ENCODE measurements around the gene GEMIN5.
A peak's percentile ranks its signal among the peaks of the same experiment; 100 is the strongest.
"Not testable (repeated sequence)": the region's sequence is repeated elsewhere in the genome, so short reads cannot be mapped to it uniquely, and the experiment has no call there.

The GEMIN5 gene

DNA sequence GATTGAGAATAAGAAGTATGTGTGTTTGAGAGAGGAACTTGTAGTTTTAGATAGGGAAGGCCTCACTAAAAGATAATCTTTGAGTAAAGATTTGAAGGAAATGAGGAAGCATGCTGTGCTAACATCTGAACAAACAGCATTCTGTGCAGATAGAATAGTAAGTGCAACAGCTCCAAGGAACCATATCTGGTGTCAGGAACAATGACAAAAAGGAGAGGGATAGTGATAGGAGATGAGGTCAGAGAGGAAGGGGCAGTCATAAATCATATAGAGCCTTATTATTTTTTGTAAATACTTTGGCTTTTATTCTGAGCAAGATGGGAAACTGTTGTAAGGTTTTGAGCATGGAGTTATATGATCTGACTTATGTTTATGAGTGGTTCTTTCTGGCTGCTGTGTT, 6.7 kb upstream of the GEMIN5 start:
- DNase-seq (ENCODE audit: low spot score) = no peak

DNA sequence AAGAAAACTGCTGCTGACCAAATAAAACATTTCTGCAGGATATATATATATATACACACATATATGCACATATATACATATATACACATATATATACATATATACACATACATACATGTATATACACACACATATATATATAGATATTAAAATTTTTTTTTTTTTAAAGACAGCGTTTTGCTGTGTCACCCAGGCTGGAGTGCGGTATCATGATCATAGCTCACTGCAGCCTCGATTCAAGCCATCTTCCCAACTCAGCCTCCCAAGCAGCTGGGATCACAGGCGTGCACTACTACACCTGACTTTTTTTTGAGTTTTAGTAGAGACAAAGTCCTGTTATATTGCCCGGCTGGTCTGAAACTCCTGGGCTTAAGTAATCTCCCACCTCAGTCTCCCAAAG, 5.5 kb upstream of the GEMIN5 start:
- DNase-seq (ENCODE audit: low spot score) = no peak

DNA sequence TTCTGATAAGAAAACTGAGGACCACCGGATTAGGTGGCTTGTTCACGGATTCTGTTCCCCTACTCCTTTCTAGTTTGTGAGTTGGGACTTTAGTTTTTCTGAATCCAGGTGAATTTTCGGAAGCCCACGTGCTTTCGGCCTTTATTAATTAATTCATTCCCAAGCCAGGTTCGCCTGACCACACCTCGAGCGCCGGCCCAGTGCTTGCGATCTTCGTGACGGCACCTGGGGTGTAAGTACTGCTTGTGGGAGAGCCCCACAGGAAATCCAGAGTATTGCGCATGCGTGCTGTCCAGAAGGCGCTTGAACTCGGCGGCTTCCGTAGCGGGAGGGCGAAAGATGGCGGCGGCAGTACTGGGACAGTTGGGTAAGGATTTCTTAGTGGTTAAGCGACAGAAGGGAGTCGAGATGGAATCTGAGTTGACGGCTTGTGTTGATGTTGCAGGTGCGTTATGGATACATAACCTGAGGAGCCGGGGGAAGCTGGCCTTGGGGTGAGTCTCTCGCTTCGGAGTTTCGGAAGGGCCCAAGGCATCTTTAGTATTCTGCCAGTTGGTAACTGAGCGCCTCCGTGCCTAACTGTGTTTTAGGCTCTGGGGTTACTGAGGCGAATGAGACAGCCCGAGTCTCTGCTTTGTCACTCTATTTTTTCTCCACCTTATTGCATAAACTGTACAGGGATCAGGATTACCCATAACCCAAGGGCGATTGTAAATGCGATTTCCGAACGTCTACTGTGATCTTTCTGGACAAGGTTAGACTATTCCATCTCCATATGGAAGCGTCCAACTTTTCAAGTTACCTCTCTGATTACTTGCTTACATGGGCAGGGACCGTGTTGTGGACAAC, 3.0 kb upstream of the GEMIN5 start, which contains the start of gene MRPL22:
Gene MRPL22, plus strand, starts transcription at position 302 of the 849 bp plus-strand sequence. Its CDS starts 38 bp downstream, at position 340.
- peak; percentile 96 for DNase-seq (ENCODE audit: low spot score)

DNA sequence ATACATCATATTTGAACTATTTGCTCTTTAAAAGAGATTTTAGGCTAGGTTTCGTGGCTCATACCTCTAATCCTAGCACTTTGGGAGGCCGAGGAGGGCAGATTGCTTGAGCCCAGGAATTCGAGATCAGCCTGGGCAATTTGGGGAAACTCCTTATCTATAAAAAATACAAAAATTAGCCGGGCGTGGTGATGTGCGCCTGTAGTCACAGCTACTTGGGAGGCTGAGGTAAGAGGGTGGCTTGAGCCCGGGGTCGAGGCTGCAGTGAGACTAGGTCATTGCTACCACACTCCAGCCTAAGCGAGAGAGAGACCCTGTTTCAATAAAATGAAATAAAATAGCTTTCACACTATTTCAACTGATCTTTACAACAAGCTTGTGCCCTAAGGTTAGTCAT, 2.4 kb upstream of the GEMIN5 start:
- no peak for DNase-seq (ENCODE audit: low spot score)

DNA sequence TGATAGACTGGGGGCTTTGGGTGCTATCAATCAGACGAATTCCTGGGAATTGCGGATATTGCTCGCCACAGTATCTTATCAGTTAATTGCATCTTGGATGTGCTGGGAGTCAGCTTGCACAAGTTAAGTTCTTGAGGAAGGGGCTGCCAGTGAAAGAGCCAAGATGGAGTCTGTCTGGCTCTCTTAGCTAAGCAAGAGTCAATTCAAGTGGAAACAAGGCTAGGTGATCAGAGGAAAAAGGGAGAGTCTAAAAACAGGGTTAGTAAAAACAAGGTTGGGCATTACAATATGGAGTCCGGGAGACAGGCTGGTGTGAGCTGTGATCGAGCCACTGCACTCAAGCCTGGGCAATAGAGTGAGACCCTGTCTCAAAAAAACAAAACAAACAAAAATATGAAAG, 1.4 kb upstream of the GEMIN5 start:
- not testable (repeated sequence) for DNase-seq (ENCODE audit: low spot score)

DNA sequence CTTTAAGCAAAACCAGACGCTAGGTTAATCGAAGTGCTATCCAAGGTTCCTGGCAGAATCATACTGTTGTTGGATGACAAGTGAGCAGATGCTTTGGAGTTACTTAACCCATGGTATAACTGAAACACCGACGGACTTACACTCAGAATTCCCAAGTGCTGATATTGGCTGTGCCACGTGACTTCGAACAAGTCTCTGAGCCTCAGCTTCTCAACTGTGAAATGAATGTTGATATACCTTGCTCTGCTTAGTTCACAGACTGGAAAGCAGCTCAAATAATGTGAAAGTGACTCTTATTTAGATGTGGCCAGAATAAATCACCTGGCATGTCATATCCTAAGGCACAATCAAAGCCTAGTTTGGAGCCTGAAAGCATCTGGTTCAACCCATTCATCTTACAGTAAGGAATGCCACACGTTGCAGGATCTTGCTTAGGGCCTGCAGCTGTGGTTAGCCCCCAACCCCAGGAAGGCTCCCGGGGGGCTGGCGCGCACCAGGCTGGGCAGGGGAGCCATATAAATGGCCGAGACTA, 759 bp downstream of the GEMIN5 start:
- DNase-seq (ENCODE audit: low spot score) = peak; percentile 32

DNA sequence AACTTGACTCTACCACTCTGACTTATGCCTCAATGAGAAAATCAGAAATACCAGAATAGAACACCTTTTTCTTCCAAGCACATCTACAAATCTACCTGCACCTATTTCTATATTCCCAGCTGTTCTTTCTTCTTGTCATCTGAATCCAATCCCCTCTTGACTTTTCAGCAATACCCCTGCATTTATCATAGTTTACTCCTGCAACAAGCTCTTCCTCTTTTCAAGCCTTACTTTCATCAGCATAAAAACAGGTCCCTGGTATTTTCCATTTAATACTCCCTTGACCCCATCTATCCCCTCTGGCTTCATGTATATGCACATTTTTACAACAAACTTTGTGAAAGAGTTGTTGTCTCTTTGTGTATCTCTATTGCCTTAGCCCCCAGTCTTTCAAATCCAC, 3.1 kb downstream of the GEMIN5 start:
- no peak for DNase-seq (ENCODE audit: low spot score)

DNA sequence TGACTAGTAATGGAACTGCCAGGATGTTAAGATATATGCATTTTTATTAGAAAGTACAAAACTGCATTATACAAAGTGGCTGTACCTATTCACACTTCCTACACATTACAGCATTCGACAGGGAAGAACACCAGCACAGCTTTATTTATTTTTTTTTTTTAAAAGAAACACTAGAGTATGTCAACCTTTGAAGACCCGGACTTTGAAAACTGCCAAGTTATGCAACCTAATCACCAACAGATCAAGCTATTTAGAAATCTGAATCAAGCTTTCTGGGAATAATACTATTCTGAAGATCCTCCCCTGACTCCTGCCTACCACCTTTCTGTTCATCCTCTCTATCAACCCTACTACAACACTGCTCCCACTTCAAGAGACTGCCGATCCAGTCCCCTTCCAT, 4.5 kb downstream of the GEMIN5 start:
- no peak for DNase-seq (ENCODE audit: low spot score)

DNA sequence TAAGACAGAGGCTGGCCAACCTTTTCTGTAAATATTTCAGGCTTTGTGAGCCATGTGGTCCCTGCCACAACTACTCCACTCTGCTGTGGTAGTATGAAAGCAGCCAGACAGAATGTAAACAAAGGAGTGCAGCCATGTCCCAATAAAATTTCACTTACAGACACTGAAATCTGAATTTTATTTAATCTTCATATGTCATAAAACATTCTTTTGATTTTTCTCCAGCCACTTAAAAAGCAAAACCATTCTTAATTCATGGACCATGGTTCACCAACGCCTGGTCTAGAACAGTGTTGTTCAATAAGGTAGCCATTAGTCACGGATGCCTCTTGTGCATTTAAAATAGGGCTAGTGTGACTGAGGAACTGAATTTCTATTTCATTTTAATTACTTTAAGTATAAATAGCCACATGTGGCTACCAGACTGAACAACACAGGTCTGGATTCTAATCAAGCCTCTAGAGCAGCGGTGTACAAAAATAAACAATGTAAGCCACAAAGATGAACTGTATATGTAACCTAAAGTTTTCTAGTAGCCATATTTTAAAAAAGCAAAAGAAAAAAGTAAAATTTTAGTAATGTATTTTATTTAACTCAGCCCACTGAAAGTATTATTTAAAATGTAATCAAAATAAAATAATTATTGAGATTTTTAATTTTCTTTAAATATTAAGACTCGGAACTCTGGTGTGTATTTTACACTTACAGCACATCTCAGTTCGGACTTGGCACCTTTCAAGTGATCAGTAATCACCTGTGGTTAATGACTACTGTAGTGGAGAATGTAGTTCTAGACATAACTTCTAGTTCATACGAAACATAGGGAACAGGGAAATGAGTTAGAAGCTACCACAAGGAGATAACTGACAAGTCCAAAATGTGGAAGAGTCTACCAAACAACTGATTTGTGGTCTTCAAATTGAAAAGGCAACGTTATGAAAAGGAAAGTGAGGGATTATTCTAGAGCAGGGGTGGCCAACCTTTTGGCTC, 14.3 kb downstream of the GEMIN5 start:
- no peak for DNase-seq (ENCODE audit: low spot score)

DNA sequence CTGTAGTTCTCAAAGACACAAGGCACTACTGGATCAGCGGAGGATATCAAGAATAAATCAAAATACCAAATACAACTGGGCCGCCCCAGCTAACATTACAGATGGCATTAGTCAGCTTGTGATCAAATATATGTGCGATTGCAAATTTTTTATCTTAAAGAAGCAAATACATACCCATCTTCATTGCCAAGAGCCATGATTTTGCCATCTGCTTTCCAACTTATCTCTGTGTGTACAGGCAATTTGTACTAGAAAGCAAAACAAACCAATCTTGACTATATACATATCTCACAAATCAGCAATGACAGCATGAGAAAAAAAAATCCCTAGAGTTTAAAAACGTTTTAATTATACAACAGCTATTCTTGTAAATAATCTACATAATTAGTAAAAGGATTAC, 20.3 kb downstream of the GEMIN5 start:
- no peak for DNase-seq (ENCODE audit: low spot score)

DNA sequence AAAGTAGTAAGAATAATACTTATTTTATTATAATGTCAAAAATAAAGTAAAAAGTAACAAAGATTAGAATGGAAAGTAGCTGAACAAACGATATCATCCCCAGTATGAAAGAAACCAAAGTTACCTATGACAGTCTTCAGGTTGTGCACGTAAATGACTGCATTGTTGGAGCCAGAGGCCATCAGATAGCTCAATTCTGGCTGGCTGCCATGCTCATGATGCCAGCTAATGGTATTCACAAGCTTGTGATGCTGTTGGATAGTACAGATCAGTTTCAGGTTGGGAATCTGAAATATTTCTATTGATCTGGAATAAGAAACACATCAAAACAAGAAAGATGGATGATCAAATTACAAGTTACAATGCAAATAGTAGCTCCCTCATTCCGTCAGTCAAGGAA, 21.1 kb downstream of the GEMIN5 start:
- DNase-seq (ENCODE audit: low spot score) = no peak

DNA sequence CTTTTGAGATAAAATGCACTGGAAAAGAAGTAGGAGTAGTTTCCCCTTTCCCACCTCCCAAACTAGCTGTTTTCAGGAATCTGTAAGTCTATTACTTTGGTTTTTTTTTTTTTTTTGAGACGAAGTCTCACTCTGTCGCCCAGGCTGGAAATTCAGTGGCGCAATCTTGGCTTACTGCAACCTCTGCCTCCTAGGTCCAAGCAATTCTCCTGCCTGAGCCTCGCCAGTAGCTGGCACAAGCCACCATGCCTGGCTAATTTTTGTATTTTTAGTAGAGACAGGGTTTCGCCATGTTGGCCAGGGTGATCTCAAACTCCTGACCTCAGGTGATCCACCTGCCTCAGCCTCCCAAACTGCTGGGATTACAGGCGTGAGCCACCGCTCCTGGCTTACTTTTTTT, 32.4 kb downstream of the GEMIN5 start:
- not testable (repeated sequence) for DNase-seq (ENCODE audit: low spot score)

DNA sequence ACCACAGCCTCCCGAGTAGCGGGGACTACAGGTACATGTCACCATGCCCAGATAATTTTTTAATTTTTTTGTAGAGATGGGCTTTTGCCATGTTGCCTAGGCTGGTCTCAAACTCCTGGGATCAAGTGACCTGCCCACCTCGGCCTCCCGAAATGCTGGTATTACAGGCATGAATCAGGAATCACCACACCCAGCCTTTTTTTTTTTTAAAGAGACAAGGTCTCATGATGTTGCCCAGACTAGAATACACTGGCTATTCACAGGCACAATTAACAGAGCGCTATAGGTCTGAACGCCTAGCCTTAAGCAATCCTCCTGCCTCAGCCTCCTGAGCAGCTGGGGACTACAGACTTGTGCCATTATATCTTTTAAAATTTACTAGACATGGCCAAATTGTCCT, 36.1 kb downstream of the GEMIN5 start:
- DNase-seq (ENCODE audit: low spot score) = no peak

DNA sequence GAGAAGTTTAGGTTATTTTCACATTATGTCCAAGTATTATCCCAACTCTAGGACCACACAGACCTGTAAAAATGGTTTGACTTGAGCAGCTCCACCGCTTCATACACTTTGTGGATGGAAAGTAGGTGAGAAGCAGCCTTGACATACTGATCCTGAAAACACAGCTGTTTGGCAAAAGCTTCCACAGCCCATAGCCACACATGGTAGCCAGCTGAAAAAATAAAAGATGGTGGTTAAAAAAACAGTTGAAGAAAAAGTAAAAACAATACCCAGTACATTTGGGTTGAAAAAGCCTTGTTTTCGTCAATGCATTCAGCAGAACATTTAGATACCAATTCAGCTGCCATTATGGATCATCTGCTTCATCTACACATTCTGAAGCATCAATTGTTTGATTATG, 36.7 kb downstream of the GEMIN5 start:
- no peak for DNase-seq (ENCODE audit: low spot score)

DNA sequence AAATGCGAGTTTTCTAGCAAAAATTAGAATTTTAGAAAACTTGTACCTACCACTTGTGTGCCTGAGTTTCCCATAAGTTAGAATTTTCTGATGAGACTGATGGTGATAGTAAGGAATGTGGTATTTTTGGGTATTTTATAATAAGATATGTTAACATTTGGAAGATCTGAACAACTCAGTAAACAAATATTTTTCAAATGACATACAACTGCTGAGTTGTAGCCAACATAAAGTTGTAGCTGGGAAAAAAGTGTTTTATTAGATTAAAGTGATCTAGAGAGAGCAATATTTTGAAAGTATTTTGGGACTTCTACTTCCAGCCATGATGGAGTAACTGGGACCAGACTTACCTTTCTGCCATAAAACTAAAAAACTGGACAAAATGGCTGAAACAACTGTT, 37.9 kb downstream of the GEMIN5 start:
- DNase-seq (ENCODE audit: low spot score) = no peak

DNA sequence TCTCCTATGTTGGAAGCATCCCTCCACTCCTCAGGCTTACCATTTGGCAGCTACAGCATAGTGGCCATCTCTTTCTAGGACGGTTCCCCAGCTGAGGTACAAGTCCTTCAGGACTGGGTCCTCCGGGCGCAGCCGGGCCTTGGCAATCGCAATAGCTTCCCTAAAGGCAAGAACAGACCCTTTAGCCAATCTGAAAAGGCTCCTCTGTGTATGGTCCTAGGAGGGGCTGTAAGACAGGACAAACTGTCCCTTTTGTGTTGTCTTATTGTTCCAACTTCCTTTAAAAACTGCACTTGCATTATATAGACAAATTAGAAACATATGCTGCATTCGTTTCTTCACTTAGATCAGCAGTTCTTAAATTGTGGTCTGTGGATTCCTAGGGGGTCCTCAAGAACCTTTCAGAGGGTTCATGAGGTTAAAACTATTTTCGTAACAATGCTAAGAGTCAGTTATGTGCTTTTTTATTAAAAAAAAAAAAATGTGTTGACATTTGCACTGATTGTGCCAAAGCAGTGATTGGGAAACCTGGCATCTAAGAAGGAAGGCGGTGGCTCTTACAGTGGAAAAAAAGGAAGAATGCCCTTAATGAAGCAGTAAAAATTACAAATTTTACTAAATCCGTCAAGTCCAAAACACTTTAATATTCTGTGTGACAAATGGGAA, 38.7 kb downstream of the GEMIN5 start:
- DNase-seq (ENCODE audit: low spot score) = no peak

DNA sequence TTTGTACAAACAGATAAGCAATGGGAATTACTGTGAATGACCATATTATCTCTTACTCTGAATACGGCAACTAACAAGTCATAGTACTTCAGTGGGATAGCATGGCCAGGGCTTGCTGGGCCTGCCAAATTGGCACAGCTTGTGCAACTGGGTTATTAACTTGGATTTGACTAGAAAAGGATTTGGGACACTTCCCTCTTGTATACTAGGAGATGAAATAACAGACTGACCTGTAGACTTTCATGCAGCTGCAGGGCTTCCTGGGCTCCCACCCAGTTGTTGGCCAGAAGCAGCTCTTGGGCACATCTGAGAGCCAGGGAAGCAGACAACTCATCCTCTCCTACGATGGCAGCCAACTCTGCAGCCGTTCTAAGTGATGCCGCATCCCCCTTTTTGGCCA, 39.8 kb downstream of the GEMIN5 start:
- DNase-seq (ENCODE audit: low spot score) = no peak

DNA sequence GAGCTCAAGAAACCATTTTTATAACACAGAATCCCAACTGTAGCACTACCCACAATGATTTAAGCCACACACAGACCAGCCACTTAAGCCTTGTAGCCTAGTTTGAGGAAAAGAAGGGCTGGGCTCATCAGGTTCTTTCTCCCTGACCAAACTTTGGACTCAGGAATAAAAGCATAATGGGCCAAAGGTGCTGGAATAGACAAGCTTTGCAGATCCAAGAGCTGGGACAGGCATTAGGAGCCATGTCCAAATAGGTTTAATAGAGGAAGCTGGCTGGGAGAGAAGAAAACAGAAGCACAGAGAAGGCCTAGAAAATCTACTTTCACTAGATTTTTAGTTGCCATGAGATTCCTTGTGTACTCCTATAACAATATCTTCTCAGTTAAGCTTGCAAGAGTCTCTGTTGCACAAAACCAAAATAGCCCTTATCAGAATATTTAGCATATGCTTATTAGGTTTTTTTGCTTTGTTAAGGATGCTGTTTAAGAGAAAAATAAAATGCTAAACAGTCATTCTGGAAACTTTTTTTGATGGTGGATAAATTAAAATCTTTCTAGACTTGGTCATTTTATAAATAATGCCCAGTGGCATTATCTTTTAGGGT, 41.3 kb downstream of the GEMIN5 start:
- no peak for DNase-seq (ENCODE audit: low spot score)

DNA sequence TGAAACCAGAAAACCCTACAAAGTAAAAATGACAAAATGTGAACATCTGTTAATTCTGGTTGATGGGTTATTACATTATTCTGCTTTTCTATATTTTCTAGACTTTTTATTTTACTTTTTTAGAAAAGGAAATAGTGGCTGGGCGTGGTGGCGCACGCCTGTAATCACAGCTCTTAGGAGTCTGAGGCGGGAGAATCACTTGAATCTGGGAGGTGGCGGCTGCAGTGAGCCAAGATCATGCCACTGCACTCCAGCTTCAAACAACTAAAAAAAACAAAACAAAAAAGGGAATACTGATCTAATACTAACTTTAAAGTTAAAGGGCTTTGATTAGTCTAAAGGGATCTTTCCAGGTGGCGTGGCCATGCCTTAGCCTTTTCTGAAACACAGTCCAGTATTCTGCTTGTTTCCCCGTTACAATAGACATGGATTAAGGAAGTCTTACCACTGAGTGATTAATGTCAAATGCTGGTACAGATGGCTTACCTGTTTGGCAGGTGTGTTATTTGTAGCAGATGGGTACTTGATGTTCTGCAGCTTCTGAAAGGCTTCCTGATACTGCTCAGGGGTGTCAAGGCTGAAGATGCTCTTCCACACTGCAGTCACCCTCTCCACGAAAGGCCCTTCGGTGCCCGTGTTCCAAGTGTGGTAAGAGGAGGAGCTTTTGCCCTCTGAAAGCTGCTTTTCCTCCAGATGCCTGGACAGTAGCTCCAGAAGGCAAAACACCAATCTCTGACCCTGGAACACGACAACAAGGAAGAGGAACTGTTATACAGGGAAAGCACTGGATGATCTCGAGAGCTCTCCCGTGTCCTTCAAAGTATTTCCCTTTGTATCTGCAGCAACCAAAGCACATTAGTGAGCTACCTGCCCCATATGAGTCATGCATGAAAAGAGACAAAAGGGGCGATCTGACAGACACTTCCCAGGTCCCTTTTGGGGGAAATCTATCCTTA, 42.1 kb downstream of the GEMIN5 start:
- no peak for DNase-seq (ENCODE audit: low spot score)

DNA sequence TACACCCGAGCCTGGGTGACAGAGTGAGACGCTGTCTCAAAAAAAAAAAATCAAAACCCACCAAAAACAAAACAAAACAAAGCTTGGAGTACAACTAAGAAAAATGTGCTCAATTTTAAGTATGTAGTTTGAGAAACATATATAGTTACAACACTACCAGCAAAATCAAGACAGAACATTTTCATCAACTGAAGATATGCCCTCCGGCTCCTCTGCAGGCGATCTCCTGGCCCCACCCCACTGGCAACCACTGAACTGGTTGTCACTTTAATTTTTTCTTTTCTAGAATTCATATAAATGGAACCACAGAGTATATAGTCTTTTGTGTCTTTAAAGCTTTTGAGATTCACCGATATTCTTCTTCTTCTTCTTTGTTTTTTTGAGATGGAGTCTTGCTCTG, 44.6 kb downstream of the GEMIN5 start:
- DNase-seq (ENCODE audit: low spot score) = no peak

DNA sequence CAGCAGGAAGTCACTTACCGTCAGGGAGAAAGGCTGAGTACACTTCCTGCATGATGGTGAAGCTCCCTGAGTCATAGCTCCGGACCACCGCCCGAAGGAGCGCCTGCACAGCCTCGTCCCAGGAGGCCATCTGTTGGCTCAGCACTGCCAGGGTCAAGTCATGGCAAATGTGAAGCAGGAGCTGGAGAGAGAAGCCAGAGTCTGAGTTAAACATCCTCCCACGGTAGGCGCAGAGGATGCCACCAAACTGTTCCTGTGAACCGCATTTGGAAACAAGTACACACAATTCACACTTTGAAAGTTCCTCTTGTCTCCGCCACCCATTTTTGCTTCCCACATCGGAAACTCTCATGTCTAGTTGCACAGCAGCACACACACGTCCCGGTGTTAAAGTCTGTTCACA, 45.6 kb downstream of the GEMIN5 start:
- no peak for DNase-seq (ENCODE audit: low spot score)

Measured in SW480 (cell line).